ENCODE measurements around the gene IFT172.

GRCh38 chr2:27471961-27472360 lies 17.6 kb downstream of the IFT172 start:
- no peak for TF ChIP-seq CTCF (IDR thresholded peaks at IDR 0.05; ENCODE audit: low read depth, low read length)
- no peak for TF ChIP-seq POLR2A (IDR thresholded peaks at IDR 0.05; ENCODE audit: extremely low read depth, insufficient read length)
- TF ChIP-seq MAX (IDR thresholded peaks at IDR 0.05; ENCODE audit: low read depth, low read length), result no peak
- TF ChIP-seq MYC (IDR thresholded peaks at IDR 0.05; ENCODE audit: low read depth, low read length), result no peak
